BJ (cell line): ENCODE measurements around the gene ARVCF. TPM values are rescaled to one million over a fixed set of nuclear protein-coding genes. Genes with fewer than 3 reads are reported as not detected.

Source experiments
- CTCF ChIA-PET: fragments of 350-600 bp; formaldehyde crosslinking; extraction: SDS; loops from one replicate; lab custom pipeline; 2021; ENCODE audit warnings: antibody characterized with exemption, inconsistent platforms; lab: Yijun Ruan, JAX
- POLR2A ChIA-PET: fragments of 300-600 bp; sonication (Branson Sonifier 250); formaldehyde crosslinking; extraction: SDS; loops from one replicate; lab custom pipeline; 2021; ENCODE audit warnings: antibody characterized with exemption; lab: Charles Lee
- DNase-seq: peaks from one replicate; pipeline ENCODE4 v3.0.0-alpha.2; 2011; ENCODE audit warnings: low read depth
- H3K27me3 ChIP-seq: 2 replicates; pipeline ENCODE4 v1.6.0; 2011; ENCODE audit warnings: low read length; ENCODE audit not compliant: control insufficient read depth, insufficient read depth
- H3K36me3 ChIP-seq: 2 replicates; pipeline ENCODE4 v1.5.1; 2011; ENCODE audit warnings: low read length; ENCODE audit not compliant: control insufficient read depth, insufficient read depth
- H3K4me3 ChIP-seq: 2 replicates; pipeline ENCODE4 v1.5.1; 2011; ENCODE audit warnings: low read depth, mild to moderate bottlenecking, control low read depth, low read length
- polyA plus RNA-seq: library from polyadenylated mRNA; depleted of rRNA; stranded (reverse); fragments of >200 nt; gene quantifications from 2 replicates; pipeline ENCODE4 v1.2.3, GENCODE V29; 2011
- TF ChIP-seq, protein P1 (sequence below): IDR thresholded peaks from 2 replicates; pipeline ENCODE4 v1.5.1; 2011; ENCODE audit warnings: low read depth, mild to moderate bottlenecking, control low read depth, inconsistent platforms, low read length, moderate library complexity; ENCODE audit not compliant: insufficient read depth

Gene ARVCF
- polyA plus RNA-seq, 1 experiment, result 3.8 TPM

DNA sequence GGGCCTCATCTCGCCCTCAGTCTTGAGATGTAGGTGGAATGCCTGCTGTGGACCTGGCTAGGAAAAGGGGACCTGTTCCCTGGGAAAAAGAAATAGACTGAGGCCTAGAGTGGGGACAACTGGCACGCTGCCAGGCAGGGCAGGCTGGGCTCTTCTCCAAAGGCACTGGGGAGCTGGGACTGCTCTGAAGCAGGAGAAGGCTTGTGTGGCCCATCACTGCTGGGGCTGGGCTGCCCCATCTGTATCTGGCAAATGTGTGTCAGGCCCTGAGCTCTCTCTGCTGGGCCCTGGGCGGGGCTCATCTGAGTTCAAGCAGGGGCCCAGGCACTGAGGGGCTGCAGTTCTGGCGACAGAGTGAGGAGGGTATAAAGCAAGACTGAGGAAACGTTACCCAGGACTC is 32.9 kb downstream of the ARVCF start:
- ChIA-PET CTCF (interaction anchor here (0.9 to 3.1 kb wide), 4 partner anchors 10 to 30 kb away, joined by 3 to 12 read pairs (median 4); no protein-coding TSS in a partner anchor), POLR2A (no interaction called here)
- Histone ChIP-seq H3K36me3 (peaks cover under 1% of the 10 kb centered on the region; the same call in 1 of the 2 replicates), H3K27me3 (no peaks in the 10 kb centered on the region), H3K4me3 (no peak overlapping the region)
- TF ChIP-seq, protein P1, sequence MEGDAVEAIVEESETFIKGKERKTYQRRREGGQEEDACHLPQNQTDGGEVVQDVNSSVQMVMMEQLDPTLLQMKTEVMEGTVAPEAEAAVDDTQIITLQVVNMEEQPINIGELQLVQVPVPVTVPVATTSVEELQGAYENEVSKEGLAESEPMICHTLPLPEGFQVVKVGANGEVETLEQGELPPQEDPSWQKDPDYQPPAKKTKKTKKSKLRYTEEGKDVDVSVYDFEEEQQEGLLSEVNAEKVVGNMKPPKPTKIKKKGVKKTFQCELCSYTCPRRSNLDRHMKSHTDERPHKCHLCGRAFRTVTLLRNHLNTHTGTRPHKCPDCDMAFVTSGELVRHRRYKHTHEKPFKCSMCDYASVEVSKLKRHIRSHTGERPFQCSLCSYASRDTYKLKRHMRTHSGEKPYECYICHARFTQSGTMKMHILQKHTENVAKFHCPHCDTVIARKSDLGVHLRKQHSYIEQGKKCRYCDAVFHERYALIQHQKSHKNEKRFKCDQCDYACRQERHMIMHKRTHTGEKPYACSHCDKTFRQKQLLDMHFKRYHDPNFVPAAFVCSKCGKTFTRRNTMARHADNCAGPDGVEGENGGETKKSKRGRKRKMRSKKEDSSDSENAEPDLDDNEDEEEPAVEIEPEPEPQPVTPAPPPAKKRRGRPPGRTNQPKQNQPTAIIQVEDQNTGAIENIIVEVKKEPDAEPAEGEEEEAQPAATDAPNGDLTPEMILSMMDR, result no peak
- DNase-seq, result no peak

DNA sequence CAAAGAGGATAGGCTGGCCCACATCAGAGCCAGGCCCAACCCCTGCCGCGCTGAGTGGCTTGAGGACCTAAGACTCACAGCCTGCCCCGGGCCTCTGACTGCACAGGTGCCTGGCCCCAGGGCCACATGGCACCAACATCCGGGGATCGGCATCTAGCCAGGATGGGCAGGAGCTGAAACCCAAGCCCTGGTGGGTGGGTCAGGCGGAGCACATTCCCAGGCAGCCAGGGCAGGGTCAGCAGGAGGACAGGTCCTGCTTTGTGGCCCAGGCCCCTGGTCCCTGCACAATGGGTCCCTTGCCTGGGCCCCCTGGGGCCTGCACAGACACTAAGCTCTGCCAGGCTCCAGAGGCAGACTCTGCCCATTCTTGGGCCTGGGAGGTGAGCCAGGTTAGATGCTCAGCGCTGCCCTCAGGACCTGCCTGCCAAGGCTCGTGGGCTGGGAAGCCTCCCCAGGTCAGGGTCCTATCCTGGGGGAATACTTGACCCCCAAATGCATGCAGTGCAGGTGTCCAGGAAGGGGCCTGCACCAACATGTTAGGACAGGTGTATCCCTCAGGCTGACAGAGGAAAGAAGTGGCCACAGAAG is 33.5 kb downstream of the ARVCF start:
- ChIA-PET POLR2A (no interaction called here), CTCF (interaction anchor here (3.1 kb wide), 1 partner anchor 13 kb away, joined by 12 read pairs; no protein-coding TSS in a partner anchor)
- TF ChIP-seq, protein P1, result no peak
- H3K4me3 ChIP-seq, result no peak overlapping the region
- DNase-seq, result no peak
- no peaks in the 10 kb centered on the region for H3K27me3 ChIP-seq
- peaks cover 2% of the 10 kb centered on the region for H3K36me3 ChIP-seq

GRCh38 chr22:19981961-19982920 is 34.4 kb downstream of the ARVCF start:
- ChIA-PET CTCF (interaction anchor here (2.6 to 3.1 kb wide), 2 partner anchors 11 to 12 kb away, joined by 12 to 16 read pairs; no protein-coding TSS in a partner anchor), POLR2A (no interaction called here)
- TF ChIP-seq, protein P1, result no peak
- Histone ChIP-seq H3K27me3 (no peaks in the 10 kb centered on the region), H3K36me3 (peaks cover 2% of the 10 kb centered on the region), H3K4me3 (no peak overlapping the region)
- DNase-seq, result no peak

DNA sequence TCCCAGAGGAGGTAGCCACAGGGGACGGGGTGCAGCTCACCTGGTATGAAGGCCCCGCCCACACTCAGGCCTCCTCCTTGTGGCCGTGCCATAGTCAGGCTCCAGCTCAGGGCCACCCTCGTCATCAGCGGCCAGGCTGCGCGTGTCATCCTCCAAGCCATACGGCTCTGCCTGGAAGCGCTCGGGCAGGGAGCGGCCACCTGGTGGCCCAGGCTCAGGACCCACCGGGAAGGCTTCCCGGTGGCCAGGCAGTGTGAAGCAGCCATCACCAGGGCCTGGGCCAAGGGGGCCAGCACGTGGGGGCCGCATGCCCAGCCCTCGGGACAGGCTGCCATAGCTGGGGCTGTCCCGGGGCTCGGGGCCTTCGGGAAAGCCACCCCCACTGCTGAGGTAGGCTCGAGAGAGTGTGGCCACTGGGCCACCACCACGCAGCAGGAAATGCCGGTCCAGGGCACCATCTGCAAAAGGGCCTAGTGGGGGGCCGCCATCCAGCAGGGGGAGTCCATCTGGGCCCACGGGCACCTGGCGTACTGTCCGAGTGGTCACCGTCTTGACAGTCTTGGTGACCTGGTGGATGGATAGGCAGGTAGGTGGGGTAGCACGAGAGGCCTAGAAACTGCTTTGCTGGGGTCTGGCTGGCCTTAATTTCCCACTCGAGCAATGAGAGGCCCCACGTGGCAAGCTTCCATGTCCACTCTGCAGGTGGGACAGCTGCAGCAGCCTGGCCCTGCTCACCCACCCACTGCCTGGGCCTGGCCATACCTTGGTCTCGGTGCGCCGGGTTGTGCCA is 35.3 kb downstream of the ARVCF start:
- CTCF ChIA-PET, result interaction anchor here (2.6 kb wide), 1 partner anchor 10 kb away, joined by 16 read pairs; no protein-coding TSS in a partner anchor
- TF ChIP-seq, protein P1, result no peak
- no peak for DNase-seq
- H3K27me3 ChIP-seq, result no peaks in the 10 kb centered on the region
- peaks cover 2% of the 10 kb centered on the region for H3K36me3 ChIP-seq
- POLR2A ChIA-PET, result no interaction called here
- H3K4me3 ChIP-seq, result no peak overlapping the region
